CD4-positive, alpha-beta memory T cell (primary cell): ENCODE data around the gene STX5. TPM values are rescaled to one million over a fixed set of nuclear protein-coding genes. Genes with fewer than 3 reads are reported as not detected.
"Not testable (repeated sequence)": the region's sequence is repeated elsewhere in the genome, so short reads cannot be mapped to it uniquely, and the experiment has no call there.

Source experiments
- CTCF ChIA-PET: fragments of 350-600 bp; sonication (Branson Sonifier 250); formaldehyde crosslinking; loops from one replicate; lab custom pipeline; 2021; ENCODE audit warnings: inconsistent platforms; ENCODE audit not compliant: partially characterized antibody; lab: Charles Lee
- POLR2A ChIA-PET: fragments of 350-600 bp; sonication (Branson Sonifier 250); formaldehyde crosslinking; loops from one replicate; lab custom pipeline; 2021; ENCODE audit not compliant: partially characterized antibody; lab: Charles Lee
- DNase-seq, 5 donors: peaks; one replicate each; pipeline versions ENCODE4 v3.0.0 to v3.0.0-alpha.2; 2020 to 2022; ENCODE audit warnings: mixed read lengths in 1 of 5
- H3K27ac ChIP-seq: one replicate; pipeline ENCODE4 v1.7.0; 2013; ENCODE audit warnings: low read depth, low read length
- H3K27me3 ChIP-seq: 2 replicates; pipeline ENCODE4 v1.7.0; 2013; ENCODE audit warnings: mild to moderate bottlenecking, low read length, moderate library complexity; ENCODE audit not compliant: insufficient read depth
- H3K36me3 ChIP-seq: 2 replicates; pipeline ENCODE4 v1.7.0; 2013; ENCODE audit warnings: mild to moderate bottlenecking, low read length, moderate library complexity; ENCODE audit not compliant: insufficient read depth
- H3K4me1 ChIP-seq: 2 replicates; pipeline ENCODE4 v1.7.0; 2013; ENCODE audit warnings: mild to moderate bottlenecking, low read length, moderate library complexity; ENCODE audit not compliant: insufficient read depth
- H3K4me3 ChIP-seq, 2 donors: one replicate each; pipeline ENCODE4 v1.7.0; 2013; ENCODE audit warnings: low read length in 2 of 2, mild to moderate bottlenecking in 1 of 2
- H3K9me3 ChIP-seq, 2 donors: one replicate each; pipeline ENCODE4 v1.7.0; 2013; ENCODE audit warnings: low read length in 2 of 2, control low read depth in 1 of 2; ENCODE audit not compliant: control insufficient read depth in 1 of 2
- H3K27ac Mint-ChIP-seq, 7 donors: one replicate each; pipeline ENCODE4 v1.8.0; 2020 to 2021; ENCODE audit warnings: mixed read lengths in 7 of 7, mild to moderate bottlenecking in 6 of 7, inconsistent platforms in 3 of 7, moderate library complexity in 3 of 7
- H3K27me3 Mint-ChIP-seq, 2 donors: one replicate each; pipeline ENCODE4 v1.8.0; 2020 to 2021; ENCODE audit warnings: mixed read lengths in 2 of 2
- H3K36me3 Mint-ChIP-seq, 2 donors: one replicate each; pipeline ENCODE4 v1.8.0; 2020 to 2021; ENCODE audit warnings: mixed read lengths in 2 of 2, inconsistent platforms in 1 of 2, mild to moderate bottlenecking in 1 of 2
- H3K4me1 Mint-ChIP-seq, 4 donors: one replicate each; pipeline ENCODE4 v1.8.0; 2020 to 2021; ENCODE audit warnings: mixed read lengths in 4 of 4, mild to moderate bottlenecking in 1 of 4
- H3K4me3 Mint-ChIP-seq, 8 donors: one replicate each; pipeline ENCODE4 v1.8.0; 2020 to 2021; ENCODE audit warnings: mixed read lengths in 8 of 8, mild to moderate bottlenecking in 7 of 8, moderate library complexity in 6 of 8, inconsistent platforms in 3 of 8
- H3K9me3 Mint-ChIP-seq, 8 donors: one replicate each; pipeline ENCODE4 v1.8.0; 2020 to 2021; ENCODE audit warnings: mixed read lengths in 8 of 8, mild to moderate bottlenecking in 5 of 8, inconsistent platforms in 3 of 8, moderate library complexity in 1 of 8
- intact Hi-C: fragments of 100-400 bp; cut with micrococcal nuclease; formaldehyde crosslinking; loops from one replicate; pipeline ENCODE4 v1.15.1; 2023
- polyA plus RNA-seq, 2 donors: library from polyadenylated mRNA; unstranded; fragments of 300-500 nt; fragmentation: Illumina TruSeq; gene quantifications; one replicate each; pipeline ENCODE4 v1.2.3, GENCODE V29; 2021
- total RNA-seq, 2 experiments: library from RNA; stranded (reverse); gene quantifications; one replicate each; pipeline ENCODE4 v1.2.3, GENCODE V29; 2021

The STX5 gene
- total and polyA plus RNA-seq, 4 experiments from 2014 or later: 30.4 to 67.9 (median 48.9) TPM

DNA sequence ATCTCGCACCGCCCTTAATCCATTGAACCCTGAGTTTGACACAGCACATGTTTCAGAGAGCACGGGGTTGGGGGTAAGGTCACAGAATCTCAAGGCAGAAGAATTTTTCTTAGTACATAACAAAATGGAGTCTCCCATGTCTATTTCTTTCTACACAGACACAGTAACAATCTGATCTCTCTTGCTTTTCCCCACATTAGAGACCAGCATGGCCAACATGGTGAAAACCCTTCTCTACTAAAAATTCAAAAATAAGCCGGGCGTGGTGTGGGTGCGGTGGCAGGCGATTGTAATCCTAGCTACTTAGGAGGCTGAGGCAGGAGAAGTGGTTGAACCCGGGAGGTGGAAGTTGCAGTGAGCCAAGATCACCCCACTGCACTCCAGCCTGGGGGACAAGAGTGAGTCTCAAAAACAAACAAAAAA, 27.4 kb upstream of the STX5 start:
- POLR2A ChIA-PET, CTCF ChIA-PET, H3K9me3 ChIP-seq, H3K4me3 ChIP-seq, DNase-seq, H3K9me3 Mint-ChIP-seq, H3K36me3 ChIP-seq, H3K27me3 ChIP-seq, H3K27me3 Mint-ChIP-seq, H3K27ac ChIP-seq, H3K4me3 Mint-ChIP-seq: not testable (repeated sequence)
- peaks cover 22 to 39% (median 30%) of the 10 kb centered on the region in 4 donors for H3K4me1 Mint-ChIP-seq
- H3K4me1 ChIP-seq: peaks cover 30% of the 10 kb centered on the region
- intact Hi-C loops: loop anchor here (10.0 kb wide), 1 partner anchor 304 kb away; no protein-coding TSS in a partner anchor
- peaks cover 7 to 18% of the 10 kb centered on the region in 2 donors for H3K36me3 Mint-ChIP-seq
- H3K27ac Mint-ChIP-seq: peak overlapping the region in 2 of 7 donors; percentile 11 to 45

- intact Hi-C loops: loop anchor here (10.0 kb wide), 1 partner anchor 303 kb away; no protein-coding TSS in a partner anchor
- Histone ChIP-seq H3K4me3 (no peak overlapping the region), H3K27ac (no peak overlapping the region), H3K4me1 (peaks cover 41% of the 10 kb centered on the region), H3K9me3 (no peaks in the 10 kb centered on the region), H3K27me3 (no peaks in the 10 kb centered on the region), H3K36me3 (peaks cover 13% of the 10 kb centered on the region)
- peaks cover 33 to 50% (median 41%) of the 10 kb centered on the region in 4 donors for H3K4me1 Mint-ChIP-seq
- no peaks in the 10 kb centered on the region for H3K27me3 Mint-ChIP-seq
- peak overlapping the region in 4 of 8 donors; percentile 26 to 73 (median 54) for H3K4me3 Mint-ChIP-seq
- H3K36me3 Mint-ChIP-seq: peaks cover 18 to 29% of the 10 kb centered on the region in 2 donors
- H3K9me3 Mint-ChIP-seq: peaks cover 0 to 6% (median 0%) of the 10 kb centered on the region in 8 donors
- peak overlapping the region in 2 of 7 donors; percentile 22 to 80 for H3K27ac Mint-ChIP-seq
- DNase-seq: no peak
- CTCF ChIA-PET: interaction anchor here (1.3 to 5.2 kb wide), 3 partner anchors 26 to 86 kb away, joined by 4 to 72 read pairs (median 7); partner anchors contain the start of gene TMEM179B
- POLR2A ChIA-PET: interaction anchor here (0.9 to 10.3 kb wide), 7 partner anchors 15 to 286 kb away, joined by 3 to 667 read pairs (median 6); partner anchors contain the start of genes C11orf98, CSKMT, LBHD1 and SLC3A2
Measured at GRCh38 chr11:62858201-62858600, 26.4 kb upstream of the STX5 start.

GRCh38 chr11:62857541-62857982, 25.7 kb upstream of the STX5 start:
- DNase-seq: no peak
- Mint-ChIP-seq H3K36me3 (peaks cover 24 to 35% of the 10 kb centered on the region in 2 donors), H3K4me3 (peak overlapping the region in 7 of 8 donors; percentile 15 to 98 (median 57)), H3K27me3 (no peaks in the 10 kb centered on the region), H3K27ac (peak overlapping the region in 4 of 7 donors; percentile 45 to 93 (median 70)), H3K9me3 (peaks cover 0 to 6% (median 0%) of the 10 kb centered on the region in 8 donors), H3K4me1 (peaks cover 36 to 53% (median 44%) of the 10 kb centered on the region in 4 donors)
- CTCF ChIA-PET: interaction anchor here (0.9 to 5.2 kb wide), 5 partner anchors 27 to 433 kb away, joined by 3 to 72 read pairs (median 6); partner anchors contain the start of gene TMEM179B
- Histone ChIP-seq H3K4me3 (no peak overlapping the region), H3K9me3 (no peaks in the 10 kb centered on the region), H3K27me3 (no peaks in the 10 kb centered on the region), H3K27ac (no peak overlapping the region), H3K36me3 (peaks cover 20% of the 10 kb centered on the region), H3K4me1 (peaks cover 48% of the 10 kb centered on the region)
- POLR2A ChIA-PET: interaction anchor here (0.9 to 10.3 kb wide), 11 partner anchors 14 to 285 kb away, joined by 3 to 667 read pairs (median 60); partner anchors contain the start of genes C11orf98, CSKMT, GNG3 and LBHD1
- intact Hi-C loops: loop anchor here (10.0 kb wide), 1 partner anchor 303 kb away; no protein-coding TSS in a partner anchor

GRCh38 chr11:62856333-62856895, 24.6 kb upstream of the STX5 start:
- Histone ChIP-seq H3K27me3 (no peaks in the 10 kb centered on the region), H3K4me1 (peaks cover 51% of the 10 kb centered on the region), H3K9me3 (no peaks in the 10 kb centered on the region), H3K36me3 (peaks cover 31% of the 10 kb centered on the region), H3K27ac (peak overlapping the region; percentile 78), H3K4me3 (peak overlapping the region; percentile 72 to 91)
- Mint-ChIP-seq H3K9me3 (peaks cover 0 to 6% (median 0%) of the 10 kb centered on the region in 8 donors), H3K4me1 (peaks cover 41 to 61% (median 52%) of the 10 kb centered on the region in 4 donors), H3K27me3 (no peaks in the 10 kb centered on the region), H3K4me3 (peak overlapping the region; percentile 95 to 99 (median 96)), H3K36me3 (peaks cover 33 to 47% of the 10 kb centered on the region in 2 donors), H3K27ac (peak overlapping the region; percentile 93 to 98 (median 95))
- intact Hi-C loops: loop anchor here (1.0 to 10.0 kb wide), 7 partner anchors 24 to 302 kb away; partner anchors contain the start of genes HNRNPUL2, NXF1, STX5 and TEX54
- ChIA-PET CTCF (interaction anchor here (0.9 to 5.2 kb wide), 12 partner anchors 9 to 432 kb away, joined by 3 to 72 read pairs (median 4); partner anchors contain the start of genes SLC3A2, TMEM179B, WDR74 and ZBTB3), POLR2A (interaction anchor here (0.6 to 10.3 kb wide), 42 partner anchors 10 to 1888 kb away, joined by 3 to 667 read pairs (median 11); partner anchors contain the start of genes B3GAT3, BSCL2, C11orf98 and CSKMT)
- peak in 1 of 5 donors; percentile 29 for DNase-seq

DNA sequence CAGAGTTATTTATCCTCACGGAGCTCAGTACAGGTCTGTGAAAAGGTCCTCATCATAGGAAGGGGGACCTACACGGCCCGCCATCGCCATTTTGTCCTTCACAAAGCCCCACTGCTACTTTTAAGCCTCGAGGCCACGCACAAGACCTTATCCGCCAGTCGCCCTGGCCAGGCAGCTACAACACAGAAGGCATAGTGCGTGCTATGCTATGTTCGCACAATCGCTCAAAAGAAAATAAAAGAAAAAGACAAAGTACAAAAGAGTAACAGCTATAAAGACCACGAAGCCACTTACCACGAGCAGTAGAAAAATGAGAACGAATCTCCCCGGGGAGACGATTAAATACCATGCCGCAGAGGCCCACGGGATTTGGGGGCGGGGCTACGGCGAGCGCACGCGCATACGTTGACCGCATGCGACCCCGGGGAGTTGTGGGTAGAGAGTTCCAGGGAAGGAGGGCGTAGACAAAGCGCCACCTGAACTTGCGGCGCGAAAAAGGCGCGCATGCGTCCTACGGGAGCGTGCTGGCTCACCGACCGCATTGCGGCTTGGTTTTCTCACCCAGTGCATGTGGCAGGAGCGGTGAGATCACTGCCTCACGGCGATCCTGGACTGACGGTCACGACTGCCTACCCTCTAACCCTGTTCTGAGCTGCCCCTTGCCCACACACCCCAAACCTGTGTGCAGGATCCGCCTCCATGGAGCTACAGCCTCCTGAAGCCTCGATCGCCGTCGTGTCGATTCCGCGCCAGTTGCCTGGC, 23.9 kb upstream of the STX5 start:
- Histone ChIP-seq H3K27me3 (no peaks in the 10 kb centered on the region), H3K4me3 (peak overlapping the region; percentile 89 to 91), H3K36me3 (peaks cover 33% of the 10 kb centered on the region), H3K27ac (peak overlapping the region; percentile 78), H3K9me3 (no peaks in the 10 kb centered on the region), H3K4me1 (peaks cover 57% of the 10 kb centered on the region)
- peaks cover 41 to 67% (median 55%) of the 10 kb centered on the region in 4 donors for H3K4me1 Mint-ChIP-seq
- H3K27me3 Mint-ChIP-seq: no peaks in the 10 kb centered on the region
- peak overlapping the region; percentile 93 to 98 (median 95) for H3K27ac Mint-ChIP-seq
- intact Hi-C loops: loop anchor here (1.0 to 10.0 kb wide), 10 partner anchors 13 to 301 kb away; partner anchors contain the start of genes HNRNPUL2, NXF1, STX5 and TEX54
- DNase-seq: peak; percentile 98 to 99 (median 99)
- peaks cover 33 to 50% of the 10 kb centered on the region in 2 donors for H3K36me3 Mint-ChIP-seq
- ChIA-PET POLR2A (interaction anchor here (0.6 to 10.3 kb wide), 57 partner anchors 8 to 1889 kb away, joined by 3 to 667 read pairs (median 5); partner anchors contain the start of genes AHNAK, B3GAT3, BSCL2 and C11orf98), CTCF (interaction anchor here (0.6 to 5.2 kb wide), 13 partner anchors 10 to 180 kb away, joined by 3 to 72 read pairs (median 4); partner anchors contain the start of genes SLC3A2, TMEM179B, WDR74 and ZBTB3)
- peak overlapping the region; percentile 95 to 99 (median 96) for H3K4me3 Mint-ChIP-seq
- peaks cover 0 to 8% (median 0%) of the 10 kb centered on the region in 8 donors for H3K9me3 Mint-ChIP-seq
